GM08714 (cell line): Measurements from ENCODE around the gene GLDN.

Source experiments
- H3K4me3 ChIP-seq: fragments of 200-500 bp; sonication (Bioruptor generic); 2 replicates; pipeline ENCODE4 v1.5.1; 2014; ENCODE audit warnings: mild to moderate bottlenecking, low read length, inconsistent platforms
- ZNF274 ChIP-seq: IDR thresholded peaks from 2 replicates; pipeline ENCODE4 v1.6.1; 2012; ENCODE audit warnings: mild to moderate bottlenecking, low read depth, low read length

The GLDN gene

GRCh38 chr15:51355096-51355495 is 13.6 kb downstream of the GLDN start:
- no peak overlapping the region for H3K4me3 ChIP-seq
- no peak for TF ChIP-seq ZNF274

- no peak for TF ChIP-seq ZNF274
Measured at GRCh38 chr15:51356147-51356546, 14.7 kb downstream of the GLDN start.

GRCh38 chr15:51356983-51357382 is 15.5 kb downstream of the GLDN start:
- no peak for TF ChIP-seq ZNF274
- H3K4me3 ChIP-seq, result no peak overlapping the region

More at GRCh38 chr15:51356147-51356546, 14.7 kb downstream of the GLDN start:
- H3K4me3 ChIP-seq, result no peak overlapping the region

- TF ChIP-seq ZNF274, result no peak
Measured at GRCh38 chr15:51359981-51360380, 18.5 kb downstream of the GLDN start.

GRCh38 chr15:51363383-51363782 is 21.9 kb downstream of the GLDN start:
- no peak for TF ChIP-seq ZNF274
- no peak overlapping the region for H3K4me3 ChIP-seq

More at GRCh38 chr15:51359981-51360380, 18.5 kb downstream of the GLDN start:
- H3K4me3 ChIP-seq, result no peak overlapping the region

- no peak overlapping the region for H3K4me3 ChIP-seq
- TF ChIP-seq ZNF274, result no peak
Measured at GRCh38 chr15:51365417-51365816, 24.0 kb downstream of the GLDN start.

GRCh38 chr15:51366071-51366470 is 24.6 kb downstream of the GLDN start:
- H3K4me3 ChIP-seq, result no peak overlapping the region
- no peak for TF ChIP-seq ZNF274

- H3K4me3 ChIP-seq, result no peak overlapping the region
- no peak for TF ChIP-seq ZNF274
Measured at GRCh38 chr15:51366920-51367319, 25.5 kb downstream of the GLDN start.

GRCh38 chr15:51367322-51367976 is 26.0 kb downstream of the GLDN start:
- H3K4me3 ChIP-seq, result no peak overlapping the region
- no peak for TF ChIP-seq ZNF274

GRCh38 chr15:51368307-51368706 is 26.9 kb downstream of the GLDN start:
- TF ChIP-seq ZNF274, result no peak
- H3K4me3 ChIP-seq, result no peak overlapping the region

GRCh38 chr15:51368751-51369450 is 27.4 kb downstream of the GLDN start:
- H3K4me3 ChIP-seq, result no peak overlapping the region
- TF ChIP-seq ZNF274, result no peak

- no peak for TF ChIP-seq ZNF274
- H3K4me3 ChIP-seq, result no peak overlapping the region
Measured at GRCh38 chr15:51369451-51369761, 28.0 kb downstream of the GLDN start.

GRCh38 chr15:51371266-51371665 is 29.8 kb downstream of the GLDN start:
- H3K4me3 ChIP-seq, result no peak overlapping the region
- TF ChIP-seq ZNF274, result no peak

GRCh38 chr15:51374131-51374530 is 32.7 kb downstream of the GLDN start:
- no peak overlapping the region for H3K4me3 ChIP-seq
- TF ChIP-seq ZNF274, result no peak

GRCh38 chr15:51375966-51376640 is 34.6 kb downstream of the GLDN start:
- TF ChIP-seq ZNF274, result no peak

More at GRCh38 chr15:51375966-51376640, 34.6 kb downstream of the GLDN start:
- H3K4me3 ChIP-seq, result no peak overlapping the region
